Measurements from ENCODE around the gene PTPN1.

- TF ChIP-seq, protein P1, sequence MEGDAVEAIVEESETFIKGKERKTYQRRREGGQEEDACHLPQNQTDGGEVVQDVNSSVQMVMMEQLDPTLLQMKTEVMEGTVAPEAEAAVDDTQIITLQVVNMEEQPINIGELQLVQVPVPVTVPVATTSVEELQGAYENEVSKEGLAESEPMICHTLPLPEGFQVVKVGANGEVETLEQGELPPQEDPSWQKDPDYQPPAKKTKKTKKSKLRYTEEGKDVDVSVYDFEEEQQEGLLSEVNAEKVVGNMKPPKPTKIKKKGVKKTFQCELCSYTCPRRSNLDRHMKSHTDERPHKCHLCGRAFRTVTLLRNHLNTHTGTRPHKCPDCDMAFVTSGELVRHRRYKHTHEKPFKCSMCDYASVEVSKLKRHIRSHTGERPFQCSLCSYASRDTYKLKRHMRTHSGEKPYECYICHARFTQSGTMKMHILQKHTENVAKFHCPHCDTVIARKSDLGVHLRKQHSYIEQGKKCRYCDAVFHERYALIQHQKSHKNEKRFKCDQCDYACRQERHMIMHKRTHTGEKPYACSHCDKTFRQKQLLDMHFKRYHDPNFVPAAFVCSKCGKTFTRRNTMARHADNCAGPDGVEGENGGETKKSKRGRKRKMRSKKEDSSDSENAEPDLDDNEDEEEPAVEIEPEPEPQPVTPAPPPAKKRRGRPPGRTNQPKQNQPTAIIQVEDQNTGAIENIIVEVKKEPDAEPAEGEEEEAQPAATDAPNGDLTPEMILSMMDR (conservative IDR thresholded peaks at IDR 0.05; ENCODE audit: low read depth in 2 of 2) = no peak
- TF ChIP-seq EZH2 (IDR thresholded peaks at IDR 0.05; ENCODE audit: low read depth, unreplicated experiment) = no peak
- TF ChIP-seq EZH2phosphoT487 (IDR thresholded peaks at IDR 0.05; ENCODE audit: unreplicated experiment) = no peak
- TF ChIP-seq POLR2AphosphoS5 (IDR thresholded peaks at IDR 0.05; ENCODE audit: low read depth) = no peak
- TF ChIP-seq, protein P2, sequence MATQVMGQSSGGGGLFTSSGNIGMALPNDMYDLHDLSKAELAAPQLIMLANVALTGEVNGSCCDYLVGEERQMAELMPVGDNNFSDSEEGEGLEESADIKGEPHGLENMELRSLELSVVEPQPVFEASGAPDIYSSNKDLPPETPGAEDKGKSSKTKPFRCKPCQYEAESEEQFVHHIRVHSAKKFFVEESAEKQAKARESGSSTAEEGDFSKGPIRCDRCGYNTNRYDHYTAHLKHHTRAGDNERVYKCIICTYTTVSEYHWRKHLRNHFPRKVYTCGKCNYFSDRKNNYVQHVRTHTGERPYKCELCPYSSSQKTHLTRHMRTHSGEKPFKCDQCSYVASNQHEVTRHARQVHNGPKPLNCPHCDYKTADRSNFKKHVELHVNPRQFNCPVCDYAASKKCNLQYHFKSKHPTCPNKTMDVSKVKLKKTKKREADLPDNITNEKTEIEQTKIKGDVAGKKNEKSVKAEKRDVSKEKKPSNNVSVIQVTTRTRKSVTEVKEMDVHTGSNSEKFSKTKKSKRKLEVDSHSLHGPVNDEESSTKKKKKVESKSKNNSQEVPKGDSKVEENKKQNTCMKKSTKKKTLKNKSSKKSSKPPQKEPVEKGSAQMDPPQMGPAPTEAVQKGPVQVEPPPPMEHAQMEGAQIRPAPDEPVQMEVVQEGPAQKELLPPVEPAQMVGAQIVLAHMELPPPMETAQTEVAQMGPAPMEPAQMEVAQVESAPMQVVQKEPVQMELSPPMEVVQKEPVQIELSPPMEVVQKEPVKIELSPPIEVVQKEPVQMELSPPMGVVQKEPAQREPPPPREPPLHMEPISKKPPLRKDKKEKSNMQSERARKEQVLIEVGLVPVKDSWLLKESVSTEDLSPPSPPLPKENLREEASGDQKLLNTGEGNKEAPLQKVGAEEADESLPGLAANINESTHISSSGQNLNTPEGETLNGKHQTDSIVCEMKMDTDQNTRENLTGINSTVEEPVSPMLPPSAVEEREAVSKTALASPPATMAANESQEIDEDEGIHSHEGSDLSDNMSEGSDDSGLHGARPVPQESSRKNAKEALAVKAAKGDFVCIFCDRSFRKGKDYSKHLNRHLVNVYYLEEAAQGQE (IDR thresholded peaks at IDR 0.05; ENCODE audit: unreplicated experiment) = no peak
- TF ChIP-seq CREB1 (CRISPR knock-in tag; IDR thresholded peaks at IDR 0.05; ENCODE audit: low read depth) = no peak
- TF ChIP-seq ZNF114 (CRISPR knock-in tag; IDR thresholded peaks at IDR 0.05) = no peak
- TF ChIP-seq JUNB (IDR thresholded peaks at IDR 0.05; ENCODE audit: unreplicated experiment) = no peak
- TF ChIP-seq NANOG (IDR thresholded peaks at IDR 0.05; ENCODE audit: borderline replicate concordance) = no peak
- TF ChIP-seq ZNF462 (CRISPR knock-in tag; IDR thresholded peaks at IDR 0.05) = no peak
- no peak for TF ChIP-seq ETS1 (IDR thresholded peaks at IDR 0.05)
- TF ChIP-seq STAT1 (IDR thresholded peaks at IDR 0.05; ENCODE audit: unreplicated experiment) = no peak
- no peak for TF ChIP-seq ZNF331 (CRISPR knock-in tag; IDR thresholded peaks at IDR 0.05; ENCODE audit: low read depth)
Observed at GRCh38 chr20:50528804-50529351, 18.7 kb downstream of the PTPN1 start.

All from GM23338 (cell line).